ENCODE measurements around the gene TMEM237.

DNA sequence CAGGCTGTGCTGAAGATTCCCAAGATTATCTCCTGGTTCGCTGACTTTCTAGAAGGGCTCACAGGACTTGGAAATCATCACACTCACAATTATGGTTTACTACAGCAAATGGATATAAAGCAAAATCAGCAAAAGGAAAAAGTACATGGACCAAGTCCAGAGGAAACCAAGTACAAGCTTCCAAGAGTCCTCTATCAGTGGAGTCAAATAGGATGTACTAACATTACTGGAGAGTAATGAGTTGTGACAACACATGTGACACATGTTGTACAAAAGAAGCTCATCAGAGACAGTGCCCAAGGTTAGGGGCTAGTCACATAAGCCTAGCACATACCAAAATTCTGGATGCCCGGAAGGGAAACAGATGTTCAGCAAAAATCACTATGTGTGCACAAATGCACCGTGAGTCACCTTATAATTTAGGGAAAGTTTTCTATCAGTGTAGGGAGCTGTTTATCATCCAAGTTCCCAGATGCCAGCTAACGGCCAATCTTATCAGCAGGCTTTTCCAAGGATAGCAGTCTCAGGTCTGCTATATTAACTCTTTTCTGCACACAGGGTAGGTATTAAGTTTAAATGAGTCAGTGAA is 9.5 kb downstream of the TMEM237 start:
- TF ChIP-seq, protein P1, sequence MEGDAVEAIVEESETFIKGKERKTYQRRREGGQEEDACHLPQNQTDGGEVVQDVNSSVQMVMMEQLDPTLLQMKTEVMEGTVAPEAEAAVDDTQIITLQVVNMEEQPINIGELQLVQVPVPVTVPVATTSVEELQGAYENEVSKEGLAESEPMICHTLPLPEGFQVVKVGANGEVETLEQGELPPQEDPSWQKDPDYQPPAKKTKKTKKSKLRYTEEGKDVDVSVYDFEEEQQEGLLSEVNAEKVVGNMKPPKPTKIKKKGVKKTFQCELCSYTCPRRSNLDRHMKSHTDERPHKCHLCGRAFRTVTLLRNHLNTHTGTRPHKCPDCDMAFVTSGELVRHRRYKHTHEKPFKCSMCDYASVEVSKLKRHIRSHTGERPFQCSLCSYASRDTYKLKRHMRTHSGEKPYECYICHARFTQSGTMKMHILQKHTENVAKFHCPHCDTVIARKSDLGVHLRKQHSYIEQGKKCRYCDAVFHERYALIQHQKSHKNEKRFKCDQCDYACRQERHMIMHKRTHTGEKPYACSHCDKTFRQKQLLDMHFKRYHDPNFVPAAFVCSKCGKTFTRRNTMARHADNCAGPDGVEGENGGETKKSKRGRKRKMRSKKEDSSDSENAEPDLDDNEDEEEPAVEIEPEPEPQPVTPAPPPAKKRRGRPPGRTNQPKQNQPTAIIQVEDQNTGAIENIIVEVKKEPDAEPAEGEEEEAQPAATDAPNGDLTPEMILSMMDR (tag by site-specific recombination; IDR thresholded peaks at IDR 0.05), result no peak
- no peak for TF ChIP-seq ZSCAN30 (tag by site-specific recombination; IDR thresholded peaks at IDR 0.05)
- no peak for TF ChIP-seq ZBTB7A (tag by site-specific recombination; IDR thresholded peaks at IDR 0.05; ENCODE audit: low read depth)
- TF ChIP-seq KLF9 (tag by site-specific recombination; IDR thresholded peaks at IDR 0.05; ENCODE audit: low read depth), result no peak
- no peak for TF ChIP-seq ZNF239 (tag by site-specific recombination; IDR thresholded peaks at IDR 0.05)
- TF ChIP-seq, protein P2, sequence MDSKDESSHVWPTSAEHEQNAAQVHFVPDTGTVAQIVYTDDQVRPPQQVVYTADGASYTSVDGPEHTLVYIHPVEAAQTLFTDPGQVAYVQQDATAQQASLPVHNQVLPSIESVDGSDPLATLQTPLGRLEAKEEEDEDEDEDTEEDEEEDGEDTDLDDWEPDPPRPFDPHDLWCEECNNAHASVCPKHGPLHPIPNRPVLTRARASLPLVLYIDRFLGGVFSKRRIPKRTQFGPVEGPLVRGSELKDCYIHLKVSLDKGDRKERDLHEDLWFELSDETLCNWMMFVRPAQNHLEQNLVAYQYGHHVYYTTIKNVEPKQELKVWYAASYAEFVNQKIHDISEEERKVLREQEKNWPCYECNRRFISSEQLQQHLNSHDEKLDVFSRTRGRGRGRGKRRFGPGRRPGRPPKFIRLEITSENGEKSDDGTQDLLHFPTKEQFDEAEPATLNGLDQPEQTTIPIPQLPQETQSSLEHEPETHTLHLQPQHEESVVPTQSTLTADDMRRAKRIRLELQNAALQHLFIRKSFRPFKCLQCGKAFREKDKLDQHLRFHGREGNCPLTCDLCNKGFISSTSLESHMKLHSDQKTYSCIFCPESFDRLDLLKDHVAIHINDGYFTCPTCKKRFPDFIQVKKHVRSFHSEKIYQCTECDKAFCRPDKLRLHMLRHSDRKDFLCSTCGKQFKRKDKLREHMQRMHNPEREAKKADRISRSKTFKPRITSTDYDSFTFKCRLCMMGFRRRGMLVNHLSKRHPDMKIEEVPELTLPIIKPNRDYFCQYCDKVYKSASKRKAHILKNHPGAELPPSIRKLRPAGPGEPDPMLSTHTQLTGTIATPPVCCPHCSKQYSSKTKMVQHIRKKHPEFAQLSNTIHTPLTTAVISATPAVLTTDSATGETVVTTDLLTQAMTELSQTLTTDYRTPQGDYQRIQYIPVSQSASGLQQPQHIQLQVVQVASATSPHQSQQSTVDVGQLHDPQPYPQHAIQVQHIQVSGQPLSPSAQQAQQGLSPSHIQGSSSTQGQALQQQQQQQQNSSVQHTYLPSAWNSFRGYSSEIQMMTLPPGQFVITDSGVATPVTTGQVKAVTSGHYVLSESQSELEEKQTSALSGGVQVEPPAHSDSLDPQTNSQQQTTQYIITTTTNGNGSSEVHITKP (tag by site-specific recombination; IDR thresholded peaks at IDR 0.05), result no peak

Data from HEK293 (cell line).